HepG2 (cell line): ENCODE measurements around the gene TUBA4B. TPM values are rescaled to one million over a fixed set of nuclear protein-coding genes. Genes with fewer than 3 reads are reported as not detected.
A peak's percentile ranks its signal among the peaks of the same experiment; 100 is the strongest.

Experiments used
- ATAC-seq: fragments of 200-7000 bp; cut with Tn5 transposase; 3 replicates; pipeline ENCODE4 v1.9.1; 2020; ENCODE audit warnings: mild to moderate bottlenecking, moderate library complexity
- BruUV-seq: library from RNA; stranded (reverse); fragments of 400-500 nt; replicated peaks from 2 replicates; lab custom pipeline; 2021; lab: Mats Ljungman, UMichigan
- CTCF ChIA-PET: fragments of 300-600 bp; formaldehyde crosslinking; extraction: SDS; loops from one replicate; lab custom pipeline; 2021; ENCODE audit warnings: low total read pairs, inconsistent platforms, low intra/inter-chr PET ratio; lab: Yijun Ruan, JAX
- POLR2A ChIA-PET: fragments of 350-600 bp; sonication (Branson Sonifier 250); formaldehyde crosslinking; loops from one replicate; lab custom pipeline; 2020; ENCODE audit warnings: antibody characterized with exemption, inconsistent platforms; lab: Yijun Ruan, JAX
- DNase-seq: peaks from one replicate; pipeline ENCODE4 v3.0.0-alpha.2; 2015; ENCODE audit warnings: low spot score
- FAIRE-seq: peaks from 3 replicates; lab custom pipeline; 2011; peaks lifted over from hg19 to GRCh38; lab: Jason Lieb, UNC
- H2AFZ ChIP-seq: one replicate; pipeline ENCODE4 v1.6.1; 2011; ENCODE audit warnings: low read length, inconsistent platforms
- H3K27ac ChIP-seq: fragments of 300-600 bp; 3 replicates; pipeline ENCODE4 v1.8.0; 2011; ENCODE audit warnings: mixed run types, mild to moderate bottlenecking, mixed read lengths, low read length, inconsistent platforms; ENCODE audit not compliant: insufficient read depth; ENCODE audit errors: extremely low read length
- H3K27me3 ChIP-seq, 2 experiments: fragments of 200-600 bp in 1 of 2; 2 replicates in 1 of 2; 3 replicates in 1 of 2; pipeline versions ENCODE4 v1.6.0 to v1.8.0; 2011; ENCODE audit warnings: low read length in 2 of 2, mild to moderate bottlenecking in 2 of 2, moderate library complexity in 2 of 2, inconsistent platforms in 1 of 2; ENCODE audit not compliant: insufficient read depth in 2 of 2, control insufficient read depth in 1 of 2
- H3K36me3 ChIP-seq, 2 experiments: fragments of 200-600 bp in 1 of 2; replicated peaks in 1 of 2; 2 replicates in 1 of 2; 3 replicates in 1 of 2; pipeline versions ENCODE4 v1.5.1 to v1.8.0; 2011; ENCODE audit warnings: low read length in 2 of 2, inconsistent platforms in 1 of 2; ENCODE audit not compliant: insufficient read depth in 2 of 2, control insufficient read depth in 1 of 2
- H3K4me1 ChIP-seq: 2 replicates; pipeline ENCODE4 v1.5.1; 2012; ENCODE audit warnings: low read length, inconsistent platforms; ENCODE audit not compliant: insufficient read depth
- H3K4me2 ChIP-seq: 2 replicates; pipeline ENCODE4 v1.6.0; 2011; ENCODE audit warnings: low read depth, low read length, inconsistent platforms
- H3K4me3 ChIP-seq, 3 experiments: fragments of 200-600 bp in 1 of 3; sonication (generic), shearing (Covaris generic) in 1 of 3; replicated peaks in 1 of 3; 2 replicates each; pipeline ENCODE4 v1.5.1; 2011 to 2016; ENCODE audit warnings: low read length in 3 of 3, inconsistent platforms in 2 of 3, low read depth in 2 of 3, mild to moderate bottlenecking in 2 of 3, control low read depth in 1 of 3, mixed read lengths in 1 of 3; ENCODE audit not compliant: insufficient read depth in 1 of 3
- H3K79me2 ChIP-seq: one replicate; pipeline ENCODE4 v1.6.1; 2011; ENCODE audit warnings: low read length, inconsistent platforms; ENCODE audit not compliant: insufficient read depth
- H3K9ac ChIP-seq: 2 replicates; pipeline ENCODE4 v1.6.0; 2011; ENCODE audit warnings: mild to moderate bottlenecking, low read depth, low read length, inconsistent platforms; ENCODE audit not compliant: insufficient read depth
- H3K9me3 ChIP-seq: 2 replicates; pipeline ENCODE4 v1.5.1; 2012; ENCODE audit warnings: mild to moderate bottlenecking, low read length
- H4K20me1 ChIP-seq: 2 replicates; pipeline ENCODE4 v1.6.0; 2011; ENCODE audit warnings: inconsistent platforms, mild to moderate bottlenecking, low read length, moderate library complexity; ENCODE audit not compliant: insufficient read depth
- BORCS8-MEF2B ChIP-seq: sonication (generic); formaldehyde crosslinking; IDR thresholded peaks from 2 replicates; pipeline ENCODE4 v1.8.0; 2022; ENCODE audit warnings: mild to moderate bottlenecking, missing genetic modification reagents
- GABPA ChIP-seq, 2 experiments: IDR thresholded peaks; 2 replicates each; pipeline ENCODE4 v1.6.1; 2011 to 2016; ENCODE audit warnings: low read depth in 2 of 2, low read length in 1 of 2, missing biosample characterization in 1 of 2, missing genetic modification characterization in 1 of 2
- HNRNPL ChIP-seq: fragments of 200-400 bp; formaldehyde crosslinking; IDR thresholded peaks from 2 replicates; pipeline ENCODE4 v1.6.1; 2017; ENCODE audit warnings: mild to moderate bottlenecking, low read depth, low read length
- KDM5A ChIP-seq: fragments of 200-600 bp; sonication (generic); IDR thresholded peaks from 2 replicates; pipeline ENCODE4 v1.7.0; 2018; ENCODE audit warnings: antibody characterized with exemption, mild to moderate bottlenecking, low read length, borderline replicate concordance
- MAX ChIP-seq: IDR thresholded peaks from 2 replicates; pipeline ENCODE4 v1.6.1; 2012; ENCODE audit warnings: inconsistent platforms
- MEIS1 ChIP-seq: sonication (generic); formaldehyde crosslinking; IDR thresholded peaks from 2 replicates; pipeline ENCODE4 v1.9.0; 2021; ENCODE audit warnings: mild to moderate bottlenecking, missing genetic modification reagents, moderate library complexity, borderline replicate concordance
- NR2F6 ChIP-seq, 2 experiments: IDR thresholded peaks; 2 replicates each; pipeline ENCODE4 v1.6.1; 2016; ENCODE audit warnings: antibody characterized with exemption in 1 of 2, mild to moderate bottlenecking in 1 of 2
- PRDM10 ChIP-seq: sonication (generic); formaldehyde crosslinking; IDR thresholded peaks from 2 replicates; pipeline ENCODE4 v1.4.0; 2020; ENCODE audit warnings: low read depth, missing genetic modification reagents
- RARA ChIP-seq: IDR thresholded peaks from 2 replicates; pipeline ENCODE4 v1.6.1; 2016; ENCODE audit warnings: missing genetic modification reagents, missing compliant biosample characterization
- RFX1 ChIP-seq: fragments of 450-650 bp; IDR thresholded peaks from 2 replicates; pipeline ENCODE4 v1.6.1; 2017
- SALL1 ChIP-seq: sonication (generic); formaldehyde crosslinking; IDR thresholded peaks from 2 replicates; pipeline ENCODE4 v1.8.0; 2022; ENCODE audit warnings: mild to moderate bottlenecking, missing genetic modification reagents
- SETDB1 ChIP-seq: sonication (generic); formaldehyde crosslinking; IDR thresholded peaks from 2 replicates; pipeline ENCODE4 v1.5.1; 2020; ENCODE audit warnings: missing genetic modification reagents, mild to moderate bottlenecking, borderline replicate concordance
- ZMYM3 ChIP-seq: sonication (generic); formaldehyde crosslinking; IDR thresholded peaks from 2 replicates; pipeline ENCODE4 v1.5.1; 2020; ENCODE audit warnings: mild to moderate bottlenecking, missing genetic modification reagents
- ZNF263 ChIP-seq: sonication (generic); formaldehyde crosslinking; IDR thresholded peaks from 2 replicates; pipeline ENCODE4 v1.4.0; 2020; ENCODE audit warnings: missing genetic modification reagents
- ZNF644 ChIP-seq: IDR thresholded peaks from 2 replicates; pipeline ENCODE4 v1.6.1; 2016; ENCODE audit warnings: low read depth
- WGBS: methylation state at CpG from one replicate; pipeline ENCODE4 v1.1.6; 2017; ENCODE audit warnings: low lambda C conversion rate; 5-methylcytosine and 5-hydroxymethylcytosine counted together
- in situ Hi-C: cut with HindIII; loops from 2 replicates; pipeline ENCODE4 v1.10.0; 2017; ENCODE audit warnings: low pct_unique_long_range_greater_than_20kb; ENCODE audit not compliant: extremely low pct_ligation_motif_present
- intact Hi-C: fragments of 100-400 bp; cut with micrococcal nuclease; formaldehyde crosslinking; loops from one replicate; pipeline ENCODE4 v1.10.0; 2022; ENCODE audit not compliant: unreplicated experiment
- polyA plus RNA-seq, 8 experiments: library from polyadenylated mRNA; depleted of rRNA in 3 of 8; stranded (reverse) in 7 of 8; unstranded in 1 of 8; fragments of >200 nt; fragmentation: Illumina TruSeq in 4 of 8; extraction: Trizol in 4 of 8; gene quantifications; 2 replicates each; pipeline versions ENCODE4 v1.2.1 to v1.2.3, GENCODE V29; 2011 to 2016; ENCODE audit warnings: low read depth in 4 of 8, missing spikeins in 1 of 8, mixed read lengths in 1 of 8; ENCODE audit not compliant: insufficient read depth in 1 of 8
- total RNA-seq, 5 experiments: library from RNA; depleted of rRNA; stranded (reverse); fragments of >200 nt; fragmentation: Illumina TruSeq; extraction: Trizol; gene quantifications; 2 replicates each; pipeline ENCODE4 v1.2.3, GENCODE V29; 2016; ENCODE audit warnings: low read depth in 1 of 5
- TF ChIP-seq, protein P1 (sequence below): sonication (generic); formaldehyde crosslinking; conservative IDR thresholded peaks from 2 replicates; pipeline ENCODE4 v1.5.0; 2020; ENCODE audit warnings: missing genetic modification reagents
- TF ChIP-seq, protein P2 (sequence below): IDR thresholded peaks from 2 replicates; pipeline ENCODE4 v1.6.1; 2016; ENCODE audit warnings: missing compliant biosample characterization, missing genetic modification reagents, borderline replicate concordance

The TUBA4B gene
- total and polyA plus RNA-seq, 2 of the 13 experiments (the other 11 are each of a cell fraction or from before 2014, with no cell fraction given) = 0.18 to 0.22 TPM

DNA sequence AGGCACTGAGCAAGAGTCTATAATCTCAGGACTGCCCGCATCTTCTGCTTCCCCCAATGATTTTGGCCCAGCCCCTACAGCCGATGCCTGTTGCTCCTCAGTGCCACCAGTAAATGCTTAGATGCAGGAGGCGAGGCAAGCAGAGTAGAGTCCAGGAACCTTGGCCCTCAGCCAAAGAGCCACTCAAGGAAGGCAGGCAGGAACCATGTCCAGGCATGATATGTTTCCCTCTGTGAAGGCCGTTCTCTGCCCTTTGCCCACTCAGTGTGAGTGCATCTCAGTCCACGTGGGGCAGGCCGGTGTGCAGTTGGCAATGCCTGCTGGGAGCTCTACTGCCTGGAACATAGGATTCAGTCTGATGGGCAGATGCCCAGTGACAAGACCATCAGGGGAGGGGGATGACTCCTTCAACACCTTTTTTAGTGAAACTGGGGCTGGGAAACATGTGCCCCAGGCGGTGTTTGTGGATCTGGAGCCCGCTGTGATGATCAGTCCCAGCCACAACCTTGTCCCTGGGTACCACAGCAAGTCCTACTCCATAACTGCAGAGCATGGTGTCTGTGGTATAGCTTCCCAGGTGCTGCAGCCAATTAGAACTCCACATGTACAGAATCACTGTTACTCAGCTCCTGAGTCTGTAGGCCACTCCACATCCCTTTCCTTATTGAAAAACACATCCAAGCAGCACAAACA, 16.5 kb downstream of the TUBA4B start:
- BruUV-seq = no TSS peak
- Histone ChIP-seq H3K27me3 (peaks cover 2 to 24% of the 10 kb centered on the region in 2 experiments; a peak in 3 of 5 replicates), H3K36me3 (no peaks in the 10 kb centered on the region), H3K9me3 (no peaks in the 10 kb centered on the region), H2AFZ (no peak overlapping the region), H3K79me2 (no peaks in the 10 kb centered on the region), H3K4me1 (peaks cover 37% of the 10 kb centered on the region), H3K4me3 (0 out of 6 replicates have a peak overlapping the region, but pooled peaks of 1 of the 3 experiments have one; percentile 29), H3K9ac (no peak overlapping the region), H3K4me2 (peak overlapping the region; percentile 52), H4K20me1 (no peaks in the 10 kb centered on the region), H3K27ac (peak overlapping the region; percentile 3)
- 10% methylated on average over 6 of the region's 8 CpGs for WGBS
- FAIRE-seq = peak; percentile 57
- CTCF ChIA-PET = no interaction called here
- POLR2A ChIA-PET = interaction anchor here (0.9 to 2.1 kb wide), 12 partner anchors 8 to 118 kb away, joined by 3 to 22 read pairs (median 4); partner anchors contain the start of genes ANKZF1, ATG9A, DNAJB2 and DNPEP
- DNase-seq = peak; percentile 54
- peak; percentile 76 for ATAC-seq
- intact Hi-C loops = no loop called here
- in situ Hi-C loops = no loop called here
- TF ChIP-seq RARA (CRISPR knock-in tag) = 0 out of 2 replicates have a peak, but pooled peaks have one; percentile 16
- no peak for TF ChIP-seq KDM5A
- TF ChIP-seq, protein P1, sequence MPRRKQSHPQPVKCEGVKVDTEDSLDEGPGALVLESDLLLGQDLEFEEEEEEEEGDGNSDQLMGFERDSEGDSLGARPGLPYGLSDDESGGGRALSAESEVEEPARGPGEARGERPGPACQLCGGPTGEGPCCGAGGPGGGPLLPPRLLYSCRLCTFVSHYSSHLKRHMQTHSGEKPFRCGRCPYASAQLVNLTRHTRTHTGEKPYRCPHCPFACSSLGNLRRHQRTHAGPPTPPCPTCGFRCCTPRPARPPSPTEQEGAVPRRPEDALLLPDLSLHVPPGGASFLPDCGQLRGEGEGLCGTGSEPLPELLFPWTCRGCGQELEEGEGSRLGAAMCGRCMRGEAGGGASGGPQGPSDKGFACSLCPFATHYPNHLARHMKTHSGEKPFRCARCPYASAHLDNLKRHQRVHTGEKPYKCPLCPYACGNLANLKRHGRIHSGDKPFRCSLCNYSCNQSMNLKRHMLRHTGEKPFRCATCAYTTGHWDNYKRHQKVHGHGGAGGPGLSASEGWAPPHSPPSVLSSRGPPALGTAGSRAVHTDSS (CRISPR knock-in tag) = no peak
- no peak for TF ChIP-seq ZMYM3 (CRISPR knock-in tag)
- TF ChIP-seq PRDM10 = 0 out of 2 replicates have a peak, but pooled peaks have one; percentile 37
- TF ChIP-seq RFX1 = no peak
- peak; percentile 68 for TF ChIP-seq SALL1 (CRISPR knock-in tag)
- peak; percentile 82 for TF ChIP-seq MAX
- TF ChIP-seq GABPA (IDR thresholded peaks at IDR 0.05; ENCODE audit: low read depth, low read length) = no peak
- TF ChIP-seq GABPA (CRISPR knock-in tag; IDR thresholded peaks at IDR 0.05; ENCODE audit: low read depth) = 0 out of 2 replicates have a peak, but pooled peaks have one; percentile 8
- TF ChIP-seq, protein P2, sequence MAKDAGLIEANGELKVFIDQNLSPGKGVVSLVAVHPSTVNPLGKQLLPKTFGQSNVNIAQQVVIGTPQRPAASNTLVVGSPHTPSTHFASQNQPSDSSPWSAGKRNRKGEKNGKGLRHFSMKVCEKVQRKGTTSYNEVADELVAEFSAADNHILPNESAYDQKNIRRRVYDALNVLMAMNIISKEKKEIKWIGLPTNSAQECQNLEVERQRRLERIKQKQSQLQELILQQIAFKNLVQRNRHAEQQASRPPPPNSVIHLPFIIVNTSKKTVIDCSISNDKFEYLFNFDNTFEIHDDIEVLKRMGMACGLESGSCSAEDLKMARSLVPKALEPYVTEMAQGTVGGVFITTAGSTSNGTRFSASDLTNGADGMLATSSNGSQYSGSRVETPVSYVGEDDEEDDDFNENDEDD = 0 out of 2 replicates have a peak, but pooled peaks have one; percentile 32
- 0 out of 2 replicates have a peak, but pooled peaks have one; percentile 22 for TF ChIP-seq ZNF644 (CRISPR knock-in tag)
- peak; percentile 37; the same call in 1 of the 2 replicates for TF ChIP-seq ZNF263 (CRISPR knock-in tag)
- no peak for TF ChIP-seq MEIS1 (CRISPR knock-in tag)
- TF ChIP-seq BORCS8-MEF2B (CRISPR knock-in tag) = peak; percentile 14; the same call in 1 of the 2 replicates
- no peak for TF ChIP-seq NR2F6 (IDR thresholded peaks at IDR 0.05)
- no peak for TF ChIP-seq NR2F6 (CRISPR knock-in tag; IDR thresholded peaks at IDR 0.05)
- TF ChIP-seq SETDB1 = no peak
- 0 out of 2 replicates have a peak, but pooled peaks have one; percentile 76 for TF ChIP-seq HNRNPL
